MCF 10A (cell line): ENCODE measurements around the gene APOO. TPM values are rescaled to one million over a fixed set of nuclear protein-coding genes. Genes with fewer than 3 reads are reported as not detected.

Experiments
- Bru-seq: library from RNA; stranded (reverse); fragments of 400-500 nt; gene quantifications from one replicate; lab custom pipeline; 2021; lab: Mats Ljungman, UMichigan
- BruChase-seq, 2 experiments: library from RNA; stranded (reverse); fragments of 400-500 nt; gene quantifications; one replicate each; lab custom pipeline; 2021; lab: Mats Ljungman, UMichigan
- BruUV-seq: library from RNA; stranded (reverse); fragments of 400-500 nt; replicated peaks from 2 replicates; lab custom pipeline; 2021; lab: Mats Ljungman, UMichigan
- CTCF ChIA-PET: fragments of 300-600 bp; sonication (Branson Sonifier 250); formaldehyde crosslinking; extraction: SDS; loops from one replicate; lab custom pipeline; 2021; ENCODE audit warnings: antibody characterized with exemption, inconsistent platforms; lab: Yijun Ruan, JAX
- POLR2A ChIA-PET: fragments of 300-600, 350-650 bp; sonication (Branson Sonifier 250); formaldehyde crosslinking; extraction: SDS; loops from one replicate; lab custom pipeline; 2020; ENCODE audit warnings: antibody characterized with exemption, inconsistent platforms; lab: Yijun Ruan, JAX
- DNase-seq: peaks from one replicate; pipeline ENCODE4 v3.0.0-alpha.2; 2018; ENCODE audit not compliant: unreplicated experiment
- H3K27ac Mint-ChIP-seq: one replicate; pipeline ENCODE4 v1.8.0; 2022; ENCODE audit warnings: mild to moderate bottlenecking, low read depth, mixed read lengths; ENCODE audit not compliant: unreplicated experiment
- H3K27me3 Mint-ChIP-seq: one replicate; pipeline ENCODE4 v1.8.0; 2022; ENCODE audit warnings: mixed read lengths; ENCODE audit not compliant: insufficient read depth, unreplicated experiment
- H3K36me3 Mint-ChIP-seq: one replicate; pipeline ENCODE4 v1.8.0; 2022; ENCODE audit warnings: mild to moderate bottlenecking, moderate library complexity, mixed read lengths; ENCODE audit not compliant: insufficient read depth, unreplicated experiment
- H3K4me1 Mint-ChIP-seq: one replicate; pipeline ENCODE4 v1.8.0; 2022; ENCODE audit warnings: mixed read lengths; ENCODE audit not compliant: insufficient read depth, unreplicated experiment
- H3K4me3 Mint-ChIP-seq: one replicate; pipeline ENCODE4 v1.8.0; 2022; ENCODE audit warnings: mild to moderate bottlenecking, moderate library complexity, mixed read lengths; ENCODE audit not compliant: unreplicated experiment
- H3K9me3 Mint-ChIP-seq: one replicate; pipeline ENCODE4 v1.8.0; 2022; ENCODE audit warnings: mixed read lengths; ENCODE audit not compliant: unreplicated experiment
- CTCF ChIP-seq: fragments of 200-600 bp; IDR thresholded peaks from one replicate; pipeline ENCODE4 v1.8.0; 2022; ENCODE audit warnings: antibody characterized with exemption, mild to moderate bottlenecking; ENCODE audit not compliant: unreplicated experiment
- intact Hi-C: fragments of 100-400 bp; cut with micrococcal nuclease; formaldehyde crosslinking; loops from 2 replicates; pipeline ENCODE4 v1.14.1; 2022
- long read RNA-seq: library from polyadenylated mRNA; stranded (forward); transcript quantifications from one replicate; pipeline ENCODE4 v2.0.0, GENCODE V29; 2022
- total RNA-seq: library from RNA; stranded (reverse); gene quantifications from 2 replicates; pipeline ENCODE4 v1.2.3, GENCODE V29; 2022

APOO gene
- total RNA-seq (35.9 and 37.2 TPM in 2 replicates), Bru-seq, nascent RNA (percentile 49 among the genes with signal in this experiment), BruChase-seq, experiment 1, labeled RNA remaining after a 6-hour chase (percentile 45 among the genes with signal in this experiment), BruChase-seq, experiment 2, labeled RNA remaining after a 2-hour chase (percentile 45 among the genes with signal in this experiment)
- long read RNA-seq, transcript APOO-201 (9 exons, 1,118 nt) = major isoform, 7 of 33 reads
- long read RNA-seq, partial matches to known transcripts = 2 of 33 reads
- long read RNA-seq, other reads (novel, unspliced or antisense) = 24 of 33 reads

- TF ChIP-seq CTCF = peak; percentile 48
- CTCF ChIA-PET = interaction anchor here (1.5 to 2.0 kb wide), 5 partner anchors 119 to 214 kb away, joined by 3 to 10 read pairs (median 6); partner anchors contain the start of genes EIF2S3 and SAT1
- intact Hi-C loops = loop anchor here (1.0 to 2.0 kb wide), 4 partner anchors 117 to 335 kb away; partner anchors contain the start of gene EIF2S3
- peak; percentile 86 for DNase-seq
- Mint-ChIP-seq H3K9me3 (no peaks in the 10 kb centered on the region), H3K27ac (peak within 1 kb of the TSS; percentile 66), H3K4me3 (peak within 1 kb of the TSS; percentile 69), H3K36me3 (no peaks in the 10 kb centered on the region), H3K4me1 (no peaks in the 10 kb centered on the region), H3K27me3 (peaks cover 30% of the 10 kb centered on the region)
- POLR2A ChIA-PET = interaction anchor here (0.6 to 3.4 kb wide), 11 partner anchors 74 to 215 kb away, joined by 3 to 43 read pairs (median 5); partner anchors contain the start of genes ACOT9, EIF2S3, KLHL15 and SAT1
- no TSS peak for BruUV-seq
These were observed at the start of gene APOO, which contains the start of gene CXorf58 for GRCh38 chrX:23907498-23908218. TSS of gene APOO (minus strand) at chrX:23907938. CDS start at chrX:23907702, 236 bp downstream. TSS of gene CXorf58 (plus strand) at chrX:23908006. CDS start at chrX:23910303, 2,297 bp downstream.

- CTCF ChIA-PET = interaction anchor here (0.6 kb wide), 1 partner anchor 412 kb away, joined by 3 read pairs; no protein-coding TSS in a partner anchor
- TF ChIP-seq CTCF = no peak
- Mint-ChIP-seq H3K4me1 (peaks cover 7% of the 10 kb centered on the region), H3K36me3 (peaks cover 6% of the 10 kb centered on the region), H3K27ac (no peak overlapping the region), H3K27me3 (peaks cover 20% of the 10 kb centered on the region), H3K4me3 (no peak overlapping the region), H3K9me3 (no peaks in the 10 kb centered on the region)
- intact Hi-C loops = no loop called here
- BruUV-seq = no TSS peak
- DNase-seq = no peak
- POLR2A ChIA-PET = no interaction called here
These were observed 46.7 kb upstream of the APOO start for GRCh38 chrX:23954396-23954795.

GRCh38 chrX:23953908-23954269 is 46.2 kb upstream of the APOO start:
- H3K36me3 Mint-ChIP-seq = peaks cover 6% of the 10 kb centered on the region
- ChIA-PET CTCF (interaction anchor here (0.6 kb wide), 1 partner anchor 411 kb away, joined by 3 read pairs; no protein-coding TSS in a partner anchor), POLR2A (interaction anchor here (0.6 kb wide), 1 partner anchor 14 kb away, joined by 3 read pairs; no protein-coding TSS in a partner anchor)
- no peak overlapping the region for H3K27ac Mint-ChIP-seq
- intact Hi-C loops = no loop called here
- peaks cover 15% of the 10 kb centered on the region for H3K27me3 Mint-ChIP-seq
- TF ChIP-seq CTCF = no peak
- DNase-seq = no peak
- H3K4me3 Mint-ChIP-seq = no peak overlapping the region
- BruUV-seq = no TSS peak
- peaks cover 7% of the 10 kb centered on the region for H3K4me1 Mint-ChIP-seq
- H3K9me3 Mint-ChIP-seq = no peaks in the 10 kb centered on the region
